HG02623 (cell line): ENCODE data around the gene HEXIM2.

Experiments used
- ATAC-seq: cut with Tn5 transposase; IDR thresholded peaks from one replicate; pipeline ENCODE4 v1.9.1; 2021; ENCODE audit warnings: moderate library complexity; ENCODE audit not compliant: unreplicated experiment

The HEXIM2 gene

GRCh38 chr17:45127548-45128300, 34.0 kb upstream of the HEXIM2 start:
- ATAC-seq = no peak

DNA sequence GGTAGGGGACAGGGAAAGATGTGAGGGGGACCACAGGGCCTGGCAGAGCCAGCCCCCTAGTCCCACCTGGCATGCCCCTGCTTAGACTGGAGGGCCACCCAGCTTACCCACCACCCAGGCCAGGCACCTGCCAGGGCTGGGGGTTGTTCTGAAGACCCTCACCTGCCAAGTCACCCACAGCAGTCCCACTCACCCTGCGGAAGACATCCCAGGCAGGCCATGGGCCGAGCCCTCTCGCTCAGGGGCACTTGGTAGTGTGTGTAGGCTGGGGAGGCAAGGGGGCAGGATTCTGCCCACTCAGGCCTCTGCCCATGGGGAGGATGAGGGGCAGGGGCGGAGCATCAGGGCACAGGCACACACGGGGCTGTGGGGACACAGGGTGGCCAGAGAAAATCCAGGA, 33.3 kb upstream of the HEXIM2 start:
- no peak for ATAC-seq

DNA sequence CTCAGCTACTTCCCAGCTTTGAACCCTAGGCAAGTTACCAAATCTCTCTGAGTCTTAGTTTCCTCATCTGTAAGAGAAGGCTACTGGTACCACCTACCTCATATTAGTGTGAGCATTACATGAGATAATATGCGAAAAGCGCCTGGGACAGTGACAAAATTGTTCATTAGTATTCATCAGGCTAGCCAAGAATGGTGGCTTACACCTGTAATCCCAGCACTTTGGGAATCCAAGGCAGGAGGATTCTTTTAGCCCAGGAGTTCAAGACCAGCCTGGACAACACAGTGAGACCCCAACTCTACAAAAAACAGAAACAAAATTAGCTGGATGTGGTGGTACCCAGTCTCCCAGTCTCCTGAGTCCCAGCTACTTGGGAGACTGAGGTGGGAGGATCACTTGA, 32.7 kb upstream of the HEXIM2 start:
- ATAC-seq = no peak

- ATAC-seq = no peak
Observed at GRCh38 chr17:45129426-45129939, 32.2 kb upstream of the HEXIM2 start.

- no peak for ATAC-seq
Observed at GRCh38 chr17:45129940-45130680, 31.6 kb upstream of the HEXIM2 start.

DNA sequence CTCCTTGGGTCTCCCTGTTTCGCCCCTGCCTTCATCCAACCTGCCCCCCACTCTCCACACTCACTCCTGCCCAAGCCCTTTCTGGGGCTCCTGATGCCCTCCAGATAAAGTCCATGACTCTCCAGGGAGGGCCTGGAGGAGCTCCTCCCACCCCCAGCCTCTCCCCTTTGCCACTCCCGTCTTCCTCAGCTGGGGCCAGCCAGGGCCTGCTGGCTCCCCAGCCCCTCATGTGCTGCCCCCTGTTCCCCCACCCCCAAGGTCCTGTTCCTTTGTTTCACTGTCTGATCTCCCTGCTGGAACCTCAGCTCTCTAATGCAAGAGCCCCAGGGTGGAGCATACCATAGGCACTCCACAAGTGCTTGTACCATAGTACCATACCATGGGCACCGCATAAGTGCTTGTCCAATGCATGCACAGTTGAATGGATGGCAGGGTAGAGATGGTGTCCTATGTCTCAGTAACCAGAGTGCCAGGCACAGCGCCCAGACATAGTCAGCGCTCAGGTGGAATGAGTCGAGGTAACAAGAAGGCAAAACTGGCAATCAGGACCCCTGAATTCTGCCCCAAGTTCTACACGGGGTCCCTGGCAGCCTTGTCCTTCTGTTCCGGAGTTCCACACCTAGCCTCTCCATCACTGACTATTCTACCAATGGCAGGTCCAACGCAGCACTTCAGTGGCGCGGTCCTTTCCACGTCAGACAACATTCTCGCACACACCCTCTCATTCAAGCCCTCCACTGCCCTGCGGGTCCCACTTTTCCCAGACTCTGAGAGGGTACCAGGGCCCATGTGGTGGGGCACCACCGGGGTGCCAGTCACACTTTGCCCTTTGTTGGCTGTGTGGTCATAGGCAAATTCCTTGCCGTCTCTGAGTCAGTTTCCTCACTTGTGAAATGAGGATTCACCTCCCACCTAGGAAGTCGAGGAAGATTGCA, 30.7 kb upstream of the HEXIM2 start:
- ATAC-seq = no peak

DNA sequence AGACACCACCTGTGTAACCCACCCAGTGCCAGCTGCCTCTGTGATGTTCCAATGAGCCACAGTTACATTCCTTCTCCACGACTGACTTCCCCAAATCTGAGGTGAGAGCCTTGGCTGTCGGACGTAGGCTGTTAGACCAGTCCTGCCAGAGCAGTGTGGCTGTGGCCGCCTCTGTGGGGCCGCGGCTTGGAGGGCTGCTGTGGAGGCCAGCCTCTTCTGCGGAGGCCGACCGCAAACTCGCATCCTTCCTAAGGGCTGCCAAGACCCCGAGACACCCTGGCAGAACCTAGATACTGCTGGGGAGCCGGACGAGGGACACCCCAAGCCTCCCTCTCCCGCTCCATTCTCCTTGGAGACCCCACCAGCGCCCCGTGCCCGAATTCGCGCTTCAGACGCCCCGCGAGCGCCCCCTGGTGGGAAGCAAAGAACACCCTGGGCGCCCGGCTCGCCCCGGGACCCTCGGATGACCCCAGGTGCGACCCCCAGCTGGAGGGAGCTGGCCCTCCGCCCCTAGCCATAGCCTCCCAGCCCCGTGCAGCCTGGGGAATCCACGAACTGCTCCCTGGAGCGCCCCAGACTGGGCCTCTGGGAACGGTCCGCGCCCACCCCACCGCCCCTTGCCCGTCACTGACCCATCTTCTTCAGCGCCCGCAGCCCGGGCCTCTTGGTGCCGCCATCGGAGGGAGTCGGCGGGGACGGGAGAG, 29.9 kb upstream of the HEXIM2 start:
- ATAC-seq = no peak

- ATAC-seq = no peak
Observed at GRCh38 chr17:45132320-45132571, 29.4 kb upstream of the HEXIM2 start, which contains the start of gene PLCD3. Gene PLCD3 (minus strand): TSS chr17:45132515. CDS start chr17:45132410, 105 bp downstream.

DNA sequence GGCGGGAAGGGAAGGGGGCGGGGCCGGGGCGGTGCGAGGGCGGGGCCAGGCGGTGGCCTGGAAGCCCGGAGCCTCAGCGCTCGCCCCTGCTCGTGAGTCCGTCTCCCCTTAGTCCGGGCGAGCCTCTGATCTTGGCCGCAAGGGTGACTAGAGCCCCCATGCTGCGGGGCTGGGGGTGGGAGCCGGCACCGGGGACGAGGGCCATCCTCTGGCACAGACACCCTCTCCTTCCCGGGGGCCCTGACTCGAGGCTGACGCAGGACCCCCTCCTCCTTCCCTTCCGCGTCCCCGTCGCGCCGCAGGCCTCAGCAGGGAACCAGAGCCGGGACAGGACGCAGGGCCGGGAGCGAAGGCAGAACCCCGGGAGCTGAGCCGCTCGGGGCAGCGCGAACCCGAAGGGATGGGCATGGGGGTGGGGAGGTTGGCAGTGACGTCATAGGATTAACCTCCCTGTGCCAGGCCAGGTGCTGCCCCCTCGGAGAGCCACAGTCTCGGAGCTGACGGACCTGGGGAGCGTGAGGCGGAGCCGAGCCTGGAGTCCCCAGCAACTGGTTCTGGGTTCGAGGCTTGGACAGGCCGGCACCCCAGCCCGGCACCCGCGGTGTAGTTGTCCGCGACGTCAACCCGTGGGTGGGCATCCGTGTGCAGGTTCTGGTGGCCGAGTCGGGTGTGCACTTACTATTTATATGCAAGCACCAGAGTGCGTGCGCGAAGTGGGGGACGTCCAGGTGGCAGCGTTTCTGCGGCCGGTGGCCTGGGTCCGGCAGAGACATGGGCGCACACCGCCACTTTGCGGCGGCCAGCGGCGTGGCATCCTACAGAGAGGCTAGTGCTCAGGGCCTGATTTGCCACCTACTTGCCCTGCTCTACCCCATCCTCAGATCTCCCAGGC, 28.9 kb upstream of the HEXIM2 start:
- ATAC-seq = no peak

GRCh38 chr17:45135192-45135977, 26.3 kb upstream of the HEXIM2 start, which contains the start of gene ACBD4:
Gene ACBD4 (plus strand): TSS chr17:45135687. CDS start chr17:45136145, 458 bp downstream.
- peak; percentile 75 for ATAC-seq

GRCh38 chr17:45135978-45136791, 25.5 kb upstream of the HEXIM2 start:
- ATAC-seq = no peak

DNA sequence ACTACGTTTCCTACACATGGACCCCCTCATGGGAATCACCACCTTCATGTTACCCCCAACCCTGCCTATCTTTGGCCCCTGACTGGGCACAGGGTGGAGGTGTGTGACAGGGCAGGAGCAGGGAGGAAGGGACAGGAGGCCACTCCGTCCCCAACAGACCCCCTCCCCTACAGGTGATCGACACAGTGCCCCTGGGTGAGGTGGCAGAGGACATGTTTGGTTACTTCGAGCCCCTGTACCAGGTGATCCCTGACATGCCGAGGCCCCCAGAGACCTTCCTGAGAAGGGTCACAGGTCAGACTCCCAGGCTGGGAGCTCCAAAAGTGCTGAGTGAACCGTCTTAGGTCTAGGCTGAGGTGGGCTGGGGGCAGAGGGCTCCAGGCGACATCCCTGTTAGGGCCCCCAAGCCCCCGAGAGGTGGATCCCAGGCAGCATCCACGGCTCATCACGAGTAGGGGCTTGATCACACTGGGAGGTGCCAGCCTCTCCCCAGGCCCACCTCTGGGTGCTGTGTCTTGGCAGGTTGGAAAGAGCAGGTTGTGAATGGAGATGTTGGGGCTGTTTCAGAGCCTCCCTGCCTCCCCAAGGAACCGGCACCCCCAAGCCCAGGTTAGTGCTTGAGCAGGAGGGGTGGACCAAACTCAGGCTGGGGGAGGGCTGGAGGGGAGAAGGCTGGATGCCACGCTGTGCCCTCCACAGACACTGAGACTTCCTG, 24.7 kb upstream of the HEXIM2 start:
- no peak for ATAC-seq

- ATAC-seq = no peak
Observed at GRCh38 chr17:45137561-45138305, 23.9 kb upstream of the HEXIM2 start.

DNA sequence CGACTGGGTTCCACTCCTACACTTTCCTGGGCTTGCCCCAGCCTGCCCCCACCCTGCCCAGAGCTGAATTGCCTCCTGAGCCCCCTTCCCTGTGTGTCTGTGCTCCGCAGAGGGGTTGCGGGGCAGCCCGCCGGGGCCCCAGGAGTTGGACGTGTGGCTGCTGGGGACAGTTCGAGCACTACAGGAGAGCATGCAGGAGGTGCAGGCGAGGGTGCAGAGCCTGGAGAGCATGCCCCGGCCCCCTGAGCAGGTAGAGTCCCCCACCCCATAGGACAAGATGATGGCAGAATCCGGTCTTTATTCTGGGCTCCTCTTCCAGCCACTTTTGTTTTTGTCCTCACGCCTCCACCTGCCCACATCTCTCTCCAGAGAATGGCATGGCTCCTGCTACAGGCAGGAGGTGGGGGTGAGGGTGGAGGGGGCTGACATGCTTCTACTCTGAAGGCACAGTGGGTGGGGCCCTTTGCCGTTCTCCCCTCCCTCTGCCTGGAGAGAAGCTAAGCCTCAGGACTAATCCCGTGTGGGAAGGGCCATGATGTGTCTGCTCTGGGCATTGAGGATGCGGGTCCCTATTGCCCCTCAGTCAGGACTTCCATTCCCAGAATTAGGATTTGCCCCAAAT, 22.7 kb upstream of the HEXIM2 start:
- ATAC-seq = no peak

DNA sequence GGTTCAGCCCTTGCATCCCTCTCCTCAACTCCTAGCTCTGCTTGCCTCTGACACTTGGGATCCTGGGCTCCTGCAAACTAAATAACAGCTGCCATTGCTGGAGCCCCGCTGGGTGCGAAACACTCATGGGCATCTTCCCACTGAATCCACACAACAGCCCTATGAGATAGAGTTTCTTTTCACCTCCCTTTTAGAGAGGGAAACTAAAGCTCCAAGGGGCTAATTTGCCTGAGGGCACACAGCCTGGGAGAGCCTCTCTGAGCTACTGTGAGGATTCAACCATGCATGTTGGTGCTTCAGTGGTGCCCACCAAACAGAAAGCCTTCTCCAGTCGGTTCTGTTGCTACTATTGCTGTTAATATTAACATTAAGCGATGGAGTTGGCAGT, 22.1 kb upstream of the HEXIM2 start:
- ATAC-seq = no peak

DNA sequence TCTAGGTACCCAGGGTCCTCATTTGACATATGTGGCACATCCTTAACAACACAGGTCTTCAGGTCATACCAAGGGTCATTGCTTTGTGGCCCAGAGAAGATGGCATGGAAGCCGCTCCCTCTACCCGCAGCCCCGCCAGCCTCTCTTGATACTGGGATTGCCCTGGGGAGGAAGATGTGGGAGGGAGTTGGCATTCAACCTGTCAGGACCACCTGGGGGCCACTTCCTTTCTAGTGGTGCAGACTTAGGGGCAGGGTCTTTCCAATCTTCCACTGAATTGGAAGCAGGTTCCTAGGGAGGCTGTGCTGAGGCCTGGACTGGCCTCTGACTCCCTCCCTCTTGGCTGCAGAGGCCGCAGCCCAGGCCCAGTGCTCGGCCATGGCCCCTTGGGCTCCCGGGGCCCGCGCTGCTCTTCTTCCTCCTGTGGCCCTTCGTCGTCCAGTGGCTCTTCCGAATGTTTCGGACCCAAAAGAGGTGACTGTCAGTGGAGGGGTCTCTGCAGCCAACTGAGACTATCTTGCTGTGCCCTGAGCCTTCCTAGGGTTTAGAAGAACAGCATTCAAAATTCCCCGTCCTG, 18.5 kb upstream of the HEXIM2 start:
- no peak for ATAC-seq
